Tracheal epithelial cell (primary cell): ENCODE measurements around the gene GOLGA6L10. TPM values are rescaled to one million over a fixed set of nuclear protein-coding genes. Genes with fewer than 3 reads are reported as not detected.

ENCODE experiments used
- total RNA-seq: library from RNA; depleted of rRNA; stranded (reverse); fragments of >200 nt; gene quantifications from 2 replicates; pipeline ENCODE4 v1.2.1, GENCODE V29; 2014

GOLGA6L10 gene, protein sequence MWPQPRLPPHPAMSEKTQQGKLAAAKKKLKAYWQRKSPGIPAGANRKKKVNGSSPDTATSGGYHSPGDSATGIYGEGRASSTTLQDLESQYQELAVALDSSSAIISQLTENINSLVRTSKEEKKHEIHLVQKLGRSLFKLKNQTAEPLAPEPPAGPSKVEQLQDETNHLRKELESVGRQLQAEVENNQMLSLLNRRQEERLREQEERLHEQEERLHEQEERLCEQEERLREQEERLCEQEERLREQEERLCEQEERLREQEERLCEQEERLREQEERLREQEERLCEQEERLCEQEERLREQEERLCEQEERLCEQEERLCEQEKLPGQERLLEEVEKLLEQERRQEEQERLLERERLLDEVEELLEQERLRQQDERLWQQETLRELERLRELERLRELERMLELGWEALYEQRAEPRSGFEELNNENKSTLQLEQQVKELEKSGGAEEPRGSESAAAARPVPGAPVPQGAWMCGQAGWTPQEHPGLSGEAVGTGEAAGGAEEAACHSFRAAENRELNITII
- 0.24 and 0.43 TPM in 2 replicates for total RNA-seq

DNA sequence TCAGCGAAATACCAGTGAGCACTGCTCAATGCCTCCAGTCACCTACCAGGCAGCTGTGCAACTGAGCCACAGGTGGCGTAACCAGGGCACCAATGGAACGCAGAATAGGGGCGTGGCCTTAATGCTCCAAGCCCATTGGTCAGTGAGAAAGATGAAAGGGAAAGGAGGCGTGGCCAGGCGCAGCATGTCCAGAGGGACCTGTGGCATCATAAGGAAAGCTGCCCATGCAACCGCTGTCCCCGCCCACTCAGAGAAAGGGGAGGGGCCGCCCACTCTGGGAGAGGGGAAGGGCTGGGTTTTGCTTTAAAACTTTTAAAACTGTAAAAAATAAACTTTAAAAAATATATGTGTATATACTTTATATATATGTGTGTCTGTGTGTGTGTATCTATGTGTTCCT lies at the start of gene GOLGA6L10:
Gene GOLGA6L10, minus strand, starts transcription at position 101 of the 400 bp plus-strand sequence. Its CDS starts 100 bp downstream, at position 1.

Other genes starting within 250 kb of the GOLGA6L10 start
- 17.8 and 29.0 TPM in 2 replicates for gene EFL1, start 86.7 kb downstream of the GOLGA6L10 start, total RNA-seq
- gene SAXO2, start 86.7 kb downstream of the GOLGA6L10 start, total RNA-seq = under 0.01 TPM in 1 of 2 replicates, not detected in the other
- 1.1 and 2.7 TPM in 2 replicates for gene GOLGA6L9, start 80.3 kb upstream of the GOLGA6L10 start, total RNA-seq
- 1,998 and 2,404 TPM in 2 replicates for gene RPS17, start 191.0 kb upstream of the GOLGA6L10 start, total RNA-seq